Epithelial cell of proximal tubule (primary cell): ENCODE data around the gene THOC2. TPM values are rescaled to one million over a fixed set of nuclear protein-coding genes. Genes with fewer than 3 reads are reported as not detected.
"Not testable (repeated sequence)": the region's sequence is repeated elsewhere in the genome, so short reads cannot be mapped to it uniquely, and the experiment has no call there.

ENCODE experiments used
- DNase-seq: peaks from one replicate; pipeline ENCODE4 v3.0.0-alpha.2; 2011; ENCODE audit warnings: low read depth
- H3K4me3 ChIP-seq: 2 replicates; pipeline ENCODE4 v1.5.1; 2011; ENCODE audit warnings: low read depth, mild to moderate bottlenecking, low read length
- CTCF ChIP-seq: conservative IDR thresholded peaks from 2 replicates; pipeline ENCODE4 v1.5.1; 2012; ENCODE audit warnings: low read depth, mild to moderate bottlenecking, low read length
- total RNA-seq: library from RNA; depleted of rRNA; stranded (reverse); fragments of >200 nt; gene quantifications from 2 replicates; pipeline ENCODE4 v1.2.3, GENCODE V29; 2015

The THOC2 gene
- total RNA-seq, 1 donor from 2014 or later = 47.4 TPM

GRCh38 chrX:123682186-123682585, 50.7 kb downstream of the THOC2 start:
- no peak for TF ChIP-seq CTCF
- no peak overlapping the region for H3K4me3 ChIP-seq
- no peak for DNase-seq

DNA sequence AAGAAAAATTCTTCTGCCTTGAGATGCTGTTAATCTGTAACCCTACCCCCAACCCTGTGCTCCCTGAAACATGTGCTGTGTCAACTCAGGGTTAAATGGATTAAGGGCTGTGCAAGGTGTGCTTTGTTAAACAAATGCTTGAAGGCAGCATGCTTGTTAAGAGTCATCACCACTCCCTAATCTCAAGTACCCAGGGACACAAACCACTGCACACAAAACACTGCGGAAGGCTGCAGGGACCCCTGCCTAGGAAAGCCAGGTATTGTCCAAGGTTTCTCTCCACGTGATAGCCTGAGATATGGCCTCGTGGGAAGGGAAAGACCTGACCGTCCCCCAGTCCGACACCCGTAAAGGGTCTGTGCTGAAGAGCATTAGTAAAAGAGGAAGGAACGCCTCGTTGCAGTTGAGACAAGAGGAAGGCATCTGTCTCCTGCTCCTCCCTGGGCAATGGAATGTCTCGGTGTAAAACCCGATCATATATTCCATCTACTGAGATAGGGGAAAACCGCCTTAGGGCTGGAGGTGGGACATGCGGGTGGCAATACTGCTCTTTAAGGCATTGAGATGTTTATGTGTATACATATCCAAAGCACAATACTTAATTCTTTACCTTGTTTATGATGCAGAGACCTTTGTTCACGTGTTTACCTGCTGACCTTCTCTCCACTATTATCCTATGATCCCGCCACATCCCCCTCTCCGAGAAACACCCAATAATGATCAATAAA, 53.0 kb downstream of the THOC2 start:
- not testable (repeated sequence) for H3K4me3 ChIP-seq, DNase-seq

- no peak for TF ChIP-seq CTCF
- no peak overlapping the region for H3K4me3 ChIP-seq
- DNase-seq = no peak
Measured at GRCh38 chrX:123675154-123675553, 57.7 kb downstream of the THOC2 start.

GRCh38 chrX:123673813-123674212, 59.0 kb downstream of the THOC2 start:
- no peak for TF ChIP-seq CTCF
- no peak for DNase-seq

DNA sequence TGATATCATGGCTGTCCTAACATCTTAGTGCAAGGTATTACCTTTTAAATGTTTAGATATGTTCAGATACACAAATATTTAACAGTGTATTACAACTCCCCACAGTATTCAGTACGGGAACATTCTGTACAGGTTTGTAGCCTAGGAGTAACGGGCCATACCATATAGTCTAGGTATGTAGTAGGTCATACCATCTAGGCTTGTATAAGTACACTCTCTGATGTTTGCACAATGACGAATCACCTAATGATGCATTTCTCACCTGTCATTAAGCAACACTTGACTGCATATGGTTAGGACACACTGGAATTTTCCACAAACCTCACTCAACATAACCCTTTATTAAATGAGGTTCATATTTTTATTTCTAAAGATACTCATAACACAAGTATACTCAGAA, 67.7 kb downstream of the THOC2 start:
- DNase-seq = peak; percentile 27
- no peak for TF ChIP-seq CTCF

More at GRCh38 chrX:123673813-123674212, 59.0 kb downstream of the THOC2 start:
- no peak overlapping the region for H3K4me3 ChIP-seq

GRCh38 chrX:123664467-123665167, 68.2 kb downstream of the THOC2 start:
- not testable (repeated sequence) for H3K4me3 ChIP-seq, DNase-seq

More for the DNA sequence above, 67.7 kb downstream of the THOC2 start:
- no peak overlapping the region for H3K4me3 ChIP-seq

- H3K4me3 ChIP-seq, DNase-seq: not testable (repeated sequence)
Measured at GRCh38 chrX:123663720-123664119, 69.1 kb downstream of the THOC2 start.

GRCh38 chrX:123656507-123656906, 76.3 kb downstream of the THOC2 start:
- DNase-seq, H3K4me3 ChIP-seq: not testable (repeated sequence)

GRCh38 chrX:123648811-123649181, 84.1 kb downstream of the THOC2 start:
- not testable (repeated sequence) for DNase-seq, H3K4me3 ChIP-seq
